Measurements from ENCODE around the gene TKT.
"Not testable (repeated sequence)": the region's sequence is repeated elsewhere in the genome, so short reads cannot be mapped to it uniquely, and the experiment has no call there.

DNA sequence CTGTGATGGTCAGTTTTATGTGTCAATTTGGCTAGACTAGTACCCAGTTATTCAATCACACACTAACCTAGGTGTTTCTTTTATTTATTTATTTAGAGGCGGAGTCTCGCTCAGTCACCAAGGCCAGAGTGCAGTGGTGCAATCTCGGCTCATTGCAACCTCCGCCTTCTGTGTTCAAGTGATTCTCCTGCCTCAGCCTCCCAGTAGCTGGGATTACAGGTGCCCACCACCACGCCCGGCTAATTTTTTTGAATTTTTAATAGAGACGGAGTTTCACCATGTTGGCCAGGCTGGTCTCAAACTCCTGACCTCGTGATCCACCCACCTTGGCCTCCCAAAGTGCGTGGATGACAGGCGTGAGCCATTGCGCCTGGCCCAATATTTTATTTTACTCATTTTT, 13.4 kb upstream of the TKT start:
- TF ChIP-seq, protein P1, sequence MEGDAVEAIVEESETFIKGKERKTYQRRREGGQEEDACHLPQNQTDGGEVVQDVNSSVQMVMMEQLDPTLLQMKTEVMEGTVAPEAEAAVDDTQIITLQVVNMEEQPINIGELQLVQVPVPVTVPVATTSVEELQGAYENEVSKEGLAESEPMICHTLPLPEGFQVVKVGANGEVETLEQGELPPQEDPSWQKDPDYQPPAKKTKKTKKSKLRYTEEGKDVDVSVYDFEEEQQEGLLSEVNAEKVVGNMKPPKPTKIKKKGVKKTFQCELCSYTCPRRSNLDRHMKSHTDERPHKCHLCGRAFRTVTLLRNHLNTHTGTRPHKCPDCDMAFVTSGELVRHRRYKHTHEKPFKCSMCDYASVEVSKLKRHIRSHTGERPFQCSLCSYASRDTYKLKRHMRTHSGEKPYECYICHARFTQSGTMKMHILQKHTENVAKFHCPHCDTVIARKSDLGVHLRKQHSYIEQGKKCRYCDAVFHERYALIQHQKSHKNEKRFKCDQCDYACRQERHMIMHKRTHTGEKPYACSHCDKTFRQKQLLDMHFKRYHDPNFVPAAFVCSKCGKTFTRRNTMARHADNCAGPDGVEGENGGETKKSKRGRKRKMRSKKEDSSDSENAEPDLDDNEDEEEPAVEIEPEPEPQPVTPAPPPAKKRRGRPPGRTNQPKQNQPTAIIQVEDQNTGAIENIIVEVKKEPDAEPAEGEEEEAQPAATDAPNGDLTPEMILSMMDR (IDR thresholded peaks at IDR 0.05), result not testable (repeated sequence)
- not testable (repeated sequence) for TF ChIP-seq ZFX (IDR thresholded peaks at IDR 0.05; ENCODE audit: borderline replicate concordance)

Measured in 22Rv1 (cell line).